A673 (cell line): ENCODE measurements around the gene HCK. TPM values are rescaled to one million over a fixed set of nuclear protein-coding genes. Genes with fewer than 3 reads are reported as not detected.

Experiments used
- BruUV-seq: library from RNA; stranded (reverse); fragments of 400-500 nt; replicated peaks from 2 replicates; lab custom pipeline; 2021; lab: Mats Ljungman, UMichigan
- CTCF ChIA-PET: fragments of 300-600 bp; sonication (Branson Sonifier 250); formaldehyde crosslinking; loops from one replicate; lab custom pipeline; 2022; ENCODE audit warnings: antibody characterized with exemption; lab: Charles Lee
- POLR2A ChIA-PET: fragments of 300-600 bp; sonication (Branson Sonifier 250); formaldehyde crosslinking; loops from one replicate; lab custom pipeline; 2022; ENCODE audit warnings: antibody characterized with exemption; ENCODE audit not compliant: low non-redundant PET; lab: Charles Lee
- DNase-seq: peaks from one replicate; pipeline ENCODE4 v3.0.0-alpha.2; 2015; ENCODE audit warnings: low spot score
- H3K27ac ChIP-seq: fragments of 200-600 bp; sonication (generic); 2 replicates; pipeline ENCODE4 v1.5.1; 2016; ENCODE audit warnings: mixed run types, low read depth, mild to moderate bottlenecking, mixed read lengths, antibody characterized with exemption, low read length; ENCODE audit not compliant: poor library complexity, severe bottlenecking
- H3K27me3 ChIP-seq: fragments of 200-600 bp; sonication (generic); replicated peaks from 2 replicates; pipeline ENCODE4 v1.6.1; 2017; ENCODE audit warnings: mixed run types, low read depth, mild to moderate bottlenecking, mixed read lengths, antibody characterized with exemption, low read length; ENCODE audit not compliant: insufficient read depth, poor library complexity
- H3K36me3 ChIP-seq: fragments of 200-600 bp; sonication (generic); 2 replicates; pipeline ENCODE4 v1.6.1; 2016; ENCODE audit warnings: mixed run types, mild to moderate bottlenecking, mixed read lengths, antibody characterized with exemption, low read length; ENCODE audit not compliant: insufficient read depth, poor library complexity, severe bottlenecking
- H3K4me1 ChIP-seq: fragments of 200-600 bp; sonication (generic); 2 replicates; pipeline ENCODE4 v1.6.1; 2017; ENCODE audit warnings: mixed run types, mild to moderate bottlenecking, mixed read lengths, antibody characterized with exemption, low read length; ENCODE audit not compliant: insufficient read depth, poor library complexity, severe bottlenecking
- H3K4me3 ChIP-seq: fragments of 200-600 bp; sonication (generic); 2 replicates; pipeline ENCODE4 v1.5.1; 2016; ENCODE audit warnings: low read depth, mixed run types, mild to moderate bottlenecking, mixed read lengths, low read length; ENCODE audit not compliant: poor library complexity, severe bottlenecking
- H3K9me3 ChIP-seq: fragments of 200-600 bp; sonication (generic); 2 replicates; pipeline ENCODE4 v1.6.1; 2016; ENCODE audit warnings: mixed run types, low read depth, mild to moderate bottlenecking, mixed read lengths, antibody characterized with exemption, low read length; ENCODE audit not compliant: poor library complexity, severe bottlenecking
- EZH2 ChIP-seq: fragments of 200-600 bp; sonication (generic); IDR thresholded peaks from 2 replicates; pipeline ENCODE4 v1.6.1; 2017; ENCODE audit warnings: borderline replicate concordance, low read depth, mild to moderate bottlenecking, mixed read lengths, antibody characterized with exemption, low read length; ENCODE audit not compliant: poor library complexity, severe bottlenecking
- intact Hi-C: fragments of 100-400 bp; cut with micrococcal nuclease; formaldehyde crosslinking; loops from one replicate; pipeline ENCODE4 v1.10.0; 2022; ENCODE audit not compliant: unreplicated experiment
- total RNA-seq: library from RNA; stranded (reverse); gene quantifications from 2 replicates; pipeline ENCODE4 v1.2.3, GENCODE V29; 2021
- TF ChIP-seq, protein P1 (sequence below): fragments of 300-800, 200-600 bp; sonication (generic); conservative IDR thresholded peaks from 2 replicates; pipeline ENCODE4 v1.5.1; 2017; ENCODE audit warnings: low read depth, mild to moderate bottlenecking, antibody characterized with exemption, low read length, moderate library complexity, mixed read lengths

The HCK gene
- total RNA-seq, 1 experiment from 2014 or later = not detected

DNA sequence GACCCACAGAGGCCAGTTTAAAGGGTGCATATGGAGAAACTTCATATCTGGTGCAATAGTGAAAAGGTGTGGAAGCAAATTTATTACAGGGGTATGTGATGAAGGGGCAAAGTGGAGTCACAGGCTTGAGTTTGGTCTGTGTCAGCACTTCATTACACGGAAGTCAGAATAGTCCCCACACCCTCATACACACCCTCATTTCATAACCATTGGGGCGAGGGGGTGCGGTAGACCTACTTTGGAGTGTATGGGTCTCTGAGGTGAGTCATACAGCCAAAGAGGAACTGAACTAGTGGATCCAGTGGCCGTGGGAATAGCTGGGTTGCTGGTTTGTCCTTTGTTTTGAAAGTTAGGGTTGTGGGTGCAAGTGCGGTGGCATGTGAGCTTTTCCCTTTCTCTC, 60.8 kb downstream of the HCK start:
- BruUV-seq = no TSS peak

DNA sequence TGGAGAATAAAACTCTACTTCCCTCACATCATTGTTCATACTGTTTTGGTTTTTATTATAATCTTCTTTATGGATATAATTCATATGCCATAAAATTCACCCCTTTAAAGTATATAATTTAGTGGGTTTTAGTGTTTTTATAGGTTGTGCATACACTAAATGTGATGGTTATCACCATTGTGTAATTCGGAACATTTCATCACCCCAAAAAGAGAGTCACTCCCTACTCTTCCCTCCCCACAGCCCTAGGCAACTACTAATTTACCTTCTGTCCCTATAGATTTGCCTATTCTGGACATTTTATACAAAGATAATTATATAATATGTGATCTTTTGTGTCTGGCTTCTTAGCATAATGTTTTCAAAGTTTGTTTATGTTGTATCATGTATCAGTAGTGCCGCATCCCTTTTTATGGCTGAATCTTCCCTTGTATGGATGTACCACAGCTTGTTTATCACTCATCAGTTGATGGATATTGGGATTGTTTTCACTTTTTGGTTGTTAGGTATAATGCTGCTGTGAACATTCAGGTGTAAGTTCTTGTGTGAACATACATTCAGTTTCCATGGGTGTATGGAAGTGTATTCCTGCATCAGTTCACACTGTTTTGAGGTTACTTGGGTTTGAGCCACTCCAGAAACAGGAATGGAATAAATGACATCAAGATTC, 61.7 kb downstream of the HCK start:
- POLR2A ChIA-PET = no interaction called here
- TF ChIP-seq, protein P1, sequence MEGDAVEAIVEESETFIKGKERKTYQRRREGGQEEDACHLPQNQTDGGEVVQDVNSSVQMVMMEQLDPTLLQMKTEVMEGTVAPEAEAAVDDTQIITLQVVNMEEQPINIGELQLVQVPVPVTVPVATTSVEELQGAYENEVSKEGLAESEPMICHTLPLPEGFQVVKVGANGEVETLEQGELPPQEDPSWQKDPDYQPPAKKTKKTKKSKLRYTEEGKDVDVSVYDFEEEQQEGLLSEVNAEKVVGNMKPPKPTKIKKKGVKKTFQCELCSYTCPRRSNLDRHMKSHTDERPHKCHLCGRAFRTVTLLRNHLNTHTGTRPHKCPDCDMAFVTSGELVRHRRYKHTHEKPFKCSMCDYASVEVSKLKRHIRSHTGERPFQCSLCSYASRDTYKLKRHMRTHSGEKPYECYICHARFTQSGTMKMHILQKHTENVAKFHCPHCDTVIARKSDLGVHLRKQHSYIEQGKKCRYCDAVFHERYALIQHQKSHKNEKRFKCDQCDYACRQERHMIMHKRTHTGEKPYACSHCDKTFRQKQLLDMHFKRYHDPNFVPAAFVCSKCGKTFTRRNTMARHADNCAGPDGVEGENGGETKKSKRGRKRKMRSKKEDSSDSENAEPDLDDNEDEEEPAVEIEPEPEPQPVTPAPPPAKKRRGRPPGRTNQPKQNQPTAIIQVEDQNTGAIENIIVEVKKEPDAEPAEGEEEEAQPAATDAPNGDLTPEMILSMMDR = no peak
- no peak for TF ChIP-seq EZH2
- CTCF ChIA-PET = no interaction called here
- no peak overlapping the region for H3K4me3 ChIP-seq
- no peak overlapping the region for H3K27ac ChIP-seq
- H3K9me3 ChIP-seq = no peaks in the 10 kb centered on the region
- no TSS peak for BruUV-seq
- DNase-seq = no peak
- H3K4me1 ChIP-seq = peaks cover 14% of the 10 kb centered on the region
- peaks cover 6% of the 10 kb centered on the region for H3K36me3 ChIP-seq
- no peaks in the 10 kb centered on the region for H3K27me3 ChIP-seq
- intact Hi-C loops = no loop called here

More for the DNA sequence above, 60.8 kb downstream of the HCK start:
- Histone ChIP-seq H3K4me1 (peaks cover 14% of the 10 kb centered on the region), H3K36me3 (peaks cover 6% of the 10 kb centered on the region), H3K27me3 (no peaks in the 10 kb centered on the region), H3K9me3 (no peaks in the 10 kb centered on the region), H3K4me3 (no peak overlapping the region), H3K27ac (no peak overlapping the region)
- TF ChIP-seq, protein P1 = no peak
- no peak for TF ChIP-seq EZH2
- ChIA-PET CTCF (no interaction called here), POLR2A (no interaction called here)
- DNase-seq = no peak
- intact Hi-C loops = no loop called here

DNA sequence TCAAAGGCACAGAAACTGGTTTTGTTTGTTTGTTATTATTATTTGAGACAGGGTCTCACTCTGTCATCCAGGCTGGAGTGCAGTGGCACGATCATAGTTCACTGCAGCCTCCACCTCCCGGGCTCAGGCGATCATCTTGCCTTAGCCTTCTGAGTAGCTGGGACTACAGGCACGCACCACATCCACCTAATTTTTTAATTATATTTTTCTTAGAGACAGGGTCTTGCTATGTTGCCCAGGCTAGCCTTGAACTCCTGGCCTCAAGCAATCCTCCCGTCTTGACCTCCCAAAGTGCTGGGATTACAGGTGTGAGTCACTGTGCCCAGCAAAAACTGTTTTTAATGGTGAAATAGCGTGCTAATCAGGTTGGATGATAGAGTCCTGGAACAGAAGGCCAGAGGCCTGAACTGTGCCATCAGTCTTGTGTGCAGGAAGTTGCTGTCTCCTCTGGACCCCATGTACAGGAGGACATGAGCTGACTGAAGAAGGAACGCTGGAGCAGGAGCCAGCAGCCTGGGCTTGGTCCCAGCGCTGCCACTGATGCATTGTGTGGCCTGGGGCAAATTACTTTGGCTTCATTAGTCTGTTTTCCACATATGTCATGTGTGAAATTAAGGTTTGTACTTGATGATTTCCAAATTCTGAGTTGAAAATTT, 62.4 kb downstream of the HCK start:
- ChIA-PET CTCF (no interaction called here), POLR2A (interaction anchor here (0.5 kb wide), 1 partner anchor 76 kb away, joined by 3 read pairs; no protein-coding TSS in a partner anchor)
- Histone ChIP-seq H3K4me3 (no peak overlapping the region), H3K27me3 (no peaks in the 10 kb centered on the region), H3K36me3 (peaks cover 6% of the 10 kb centered on the region), H3K4me1 (peaks cover 14% of the 10 kb centered on the region), H3K27ac (no peak overlapping the region), H3K9me3 (no peaks in the 10 kb centered on the region)
- intact Hi-C loops = no loop called here
- DNase-seq = no peak
- TF ChIP-seq, protein P1 = no peak
- TF ChIP-seq EZH2 = no peak
- BruUV-seq = no TSS peak
